Activated CD8-positive, alpha-beta memory T cell treated with anti-CD3 and anti-CD28 coated beads for 24 hours (primary cell): ENCODE results near the gene SPEN.
"Not testable (repeated sequence)": the region's sequence is repeated elsewhere in the genome, so short reads cannot be mapped to it uniquely, and the experiment has no call there.

Experiments
- DNase-seq: peaks from one replicate; pipeline ENCODE4 v3.0.0-alpha.2; 2020

SPEN gene

GRCh38 chr1:15900662-15901279 lies 53.3 kb downstream of the SPEN start:
- DNase-seq = no peak

GRCh38 chr1:15902882-15903281 lies 55.4 kb downstream of the SPEN start:
- no peak for DNase-seq

GRCh38 chr1:15908597-15908996 lies 61.1 kb downstream of the SPEN start:
- no peak for DNase-seq

- DNase-seq = no peak
Observed at GRCh38 chr1:15911141-15911540, 63.6 kb downstream of the SPEN start.

- DNase-seq = no peak
Observed at GRCh38 chr1:15911927-15912326, 64.4 kb downstream of the SPEN start.

- not testable (repeated sequence) for DNase-seq
Observed at GRCh38 chr1:15913607-15914006, 66.1 kb downstream of the SPEN start.

GRCh38 chr1:15915991-15916390 lies 68.5 kb downstream of the SPEN start:
- no peak for DNase-seq

- peak; percentile 50 for DNase-seq
Observed at GRCh38 chr1:15916417-15916816, 68.9 kb downstream of the SPEN start.

- DNase-seq = peak; percentile 58
Observed at GRCh38 chr1:15916916-15917315, 69.4 kb downstream of the SPEN start.

GRCh38 chr1:15918962-15919715 lies 71.6 kb downstream of the SPEN start:
- peak; percentile 76 for DNase-seq

- DNase-seq = no peak
Observed at GRCh38 chr1:15923241-15923640, 75.7 kb downstream of the SPEN start.

- not testable (repeated sequence) for DNase-seq
Observed at GRCh38 chr1:15926448-15926847, 78.9 kb downstream of the SPEN start.

GRCh38 chr1:15928971-15929965 lies 81.8 kb downstream of the SPEN start:
- no peak for DNase-seq

- no peak for DNase-seq
Observed at GRCh38 chr1:15931401-15931800, 83.9 kb downstream of the SPEN start.

- no peak for DNase-seq
Observed at GRCh38 chr1:15931884-15932283, 84.4 kb downstream of the SPEN start.

GRCh38 chr1:15932612-15933011 lies 85.1 kb downstream of the SPEN start:
- DNase-seq = no peak

GRCh38 chr1:15933684-15934083 lies 86.2 kb downstream of the SPEN start:
- DNase-seq = no peak

GRCh38 chr1:15934211-15935055 lies 86.9 kb downstream of the SPEN start:
- peak; percentile 50 for DNase-seq

GRCh38 chr1:15935056-15935950 lies 87.8 kb downstream of the SPEN start:
- peak; percentile 54 for DNase-seq

- peak; percentile 52 for DNase-seq
Observed at GRCh38 chr1:15936025-15936424, 88.5 kb downstream of the SPEN start.

GRCh38 chr1:15937146-15937545 lies 89.6 kb downstream of the SPEN start:
- DNase-seq = peak; percentile 56
